PC-9 (cell line): Measurements from ENCODE around the gene TEX10. TPM values are rescaled to one million over a fixed set of nuclear protein-coding genes. Genes with fewer than 3 reads are reported as not detected.
"Not testable (repeated sequence)": the region's sequence is repeated elsewhere in the genome, so short reads cannot be mapped to it uniquely, and the experiment has no call there.

Source experiments
- BruUV-seq: library from RNA; stranded (reverse); fragments of 400-500 nt; replicated peaks from 2 replicates; lab custom pipeline; 2021; lab: Mats Ljungman, UMichigan
- CTCF ChIA-PET: fragments of 300-600 bp; sonication (Branson Sonifier 250); formaldehyde crosslinking; loops from one replicate; lab custom pipeline; 2022; ENCODE audit warnings: antibody characterized with exemption; lab: Charles Lee
- POLR2A ChIA-PET: fragments of 300-600 bp; sonication (Branson Sonifier 250); formaldehyde crosslinking; loops from one replicate; lab custom pipeline; 2022; ENCODE audit warnings: antibody characterized with exemption; ENCODE audit not compliant: unreplicated experiment; lab: Charles Lee
- DNase-seq, 2 experiments: peaks; one replicate each; pipeline versions ENCODE4 v3.0.0 to v3.0.0-alpha.2; 2015 to 2022; ENCODE audit warnings: mixed read lengths in 1 of 2
- H2AFZ ChIP-seq: fragments of 200-600 bp; sonication (generic); 2 replicates; pipeline ENCODE4 v1.8.1; 2017; ENCODE audit warnings: antibody characterized with exemption
- H3F3A ChIP-seq: fragments of 200-600 bp; sonication (generic); 2 replicates; pipeline ENCODE4 v1.8.1; 2017; ENCODE audit warnings: antibody characterized with exemption, mild to moderate bottlenecking, low read depth; ENCODE audit not compliant: insufficient read depth
- H3K27ac ChIP-seq: fragments of 200-600 bp; sonication (generic); 2 replicates; pipeline ENCODE4 v1.6.1; 2016; ENCODE audit warnings: mixed run types
- H3K27me3 ChIP-seq: fragments of 200-600 bp; sonication (generic); 2 replicates; pipeline ENCODE4 v1.6.1; 2016; ENCODE audit warnings: low read depth, mixed run types; ENCODE audit not compliant: insufficient read depth
- H3K36me3 ChIP-seq: fragments of 200-600 bp; sonication (generic); 2 replicates; pipeline ENCODE4 v1.6.1; 2016; ENCODE audit warnings: low read depth, mixed run types
- H3K4me1 ChIP-seq: fragments of 200-600 bp; sonication (generic); replicated peaks from 2 replicates; pipeline ENCODE4 v1.6.1; 2016; ENCODE audit warnings: mixed run types; ENCODE audit not compliant: insufficient read depth
- H3K4me2 ChIP-seq: fragments of 200-600 bp; sonication (generic); 2 replicates; pipeline ENCODE4 v1.6.1; 2017; ENCODE audit warnings: mixed run types
- H3K4me3 ChIP-seq: fragments of 200-600 bp; sonication (generic); 2 replicates; pipeline ENCODE4 v1.6.1; 2016; ENCODE audit warnings: mixed run types
- H3K79me2 ChIP-seq: fragments of 200-600 bp; sonication (generic); 2 replicates; pipeline ENCODE4 v1.6.1; 2017; ENCODE audit warnings: low read depth, mixed run types
- H3K9me2 ChIP-seq: fragments of 200-600 bp; sonication (generic); 2 replicates; pipeline ENCODE4 v1.8.1; 2017; ENCODE audit warnings: mild to moderate bottlenecking; ENCODE audit not compliant: insufficient read depth
- H3K9me3 ChIP-seq: fragments of 200-600 bp; sonication (generic); 2 replicates; pipeline ENCODE4 v1.8.1; 2016; ENCODE audit warnings: low read depth; ENCODE audit not compliant: insufficient read depth
- H4K20me1 ChIP-seq: fragments of 200-600 bp; sonication (generic); 2 replicates; pipeline ENCODE4 v1.8.1; 2017; ENCODE audit not compliant: insufficient read depth
- CTCF ChIP-seq: fragments of 200-600 bp; sonication (generic); conservative IDR thresholded peaks from 2 replicates; pipeline ENCODE4 v1.6.1; 2017; ENCODE audit warnings: mixed run types, antibody characterized with exemption, mild to moderate bottlenecking, moderate library complexity
- EZH2 ChIP-seq: fragments of 200-600 bp; sonication (generic); IDR thresholded peaks from 2 replicates; pipeline ENCODE4 v1.8.0; 2017; ENCODE audit warnings: antibody characterized with exemption, low read depth
- intact Hi-C: fragments of 100-400 bp; cut with micrococcal nuclease; formaldehyde crosslinking; loops from one replicate; pipeline ENCODE4 v1.10.0; 2022; ENCODE audit not compliant: unreplicated experiment
- total RNA-seq: library from RNA; stranded (reverse); gene quantifications from 2 replicates; pipeline ENCODE4 v1.2.3, GENCODE V29; 2021

The TEX10 gene
- total RNA-seq, 1 experiment from 2014 or later: 29.0 TPM

- Histone ChIP-seq H3F3A (0 out of 2 replicates have a peak, but pooled peaks cover 3% of the 10 kb centered on the region), H3K27ac (no peak overlapping the region), H3K79me2 (peaks cover 96% of the 10 kb centered on the region), H3K36me3 (peaks cover 50% of the 10 kb centered on the region), H3K9me2 (no peaks in the 10 kb centered on the region), H4K20me1 (peaks cover 73% of the 10 kb centered on the region), H2AFZ (no peak overlapping the region), H3K9me3 (no peaks in the 10 kb centered on the region), H3K27me3 (no peaks in the 10 kb centered on the region), H3K4me3 (no peak overlapping the region), H3K4me2 (no peak overlapping the region), H3K4me1 (peaks cover 18% of the 10 kb centered on the region)
- no peak for TF ChIP-seq CTCF
- no peak for TF ChIP-seq EZH2
- no TSS peak for BruUV-seq
- ChIA-PET CTCF (no interaction called here), POLR2A (no interaction called here)
- intact Hi-C loops: no loop called here
- no peak for DNase-seq
Observed at GRCh38 chr9:100346836-100347235, 5.9 kb downstream of the TEX10 start.

GRCh38 chr9:100341889-100342288, 10.9 kb downstream of the TEX10 start:
- CTCF ChIA-PET: interaction anchor here (1.4 kb wide), 1 partner anchor 17 kb away, joined by 3 read pairs; no protein-coding TSS in a partner anchor
- Histone ChIP-seq H3K36me3 (peaks cover 46% of the 10 kb centered on the region), H3K79me2 (peaks cover 68% of the 10 kb centered on the region)

GRCh38 chr9:100340224-100340623, 12.5 kb downstream of the TEX10 start:
- no TSS peak for BruUV-seq
- Histone ChIP-seq H4K20me1 (peaks cover 31% of the 10 kb centered on the region), H3F3A (0 out of 2 replicates have a peak, but pooled peaks cover 3% of the 10 kb centered on the region), H3K4me1 (no peaks in the 10 kb centered on the region), H3K27ac (no peak overlapping the region), H3K79me2 (peaks cover 59% of the 10 kb centered on the region), H2AFZ (no peak overlapping the region), H3K9me3 (no peaks in the 10 kb centered on the region), H3K27me3 (no peaks in the 10 kb centered on the region), H3K4me2 (no peak overlapping the region), H3K9me2 (no peaks in the 10 kb centered on the region), H3K4me3 (no peak overlapping the region), H3K36me3 (peaks cover 41% of the 10 kb centered on the region)
- intact Hi-C loops: no loop called here
- TF ChIP-seq EZH2 (no peak), CTCF (no peak)
- ChIA-PET CTCF (no interaction called here), POLR2A (no interaction called here)
- DNase-seq: no peak

More at GRCh38 chr9:100341889-100342288, 10.9 kb downstream of the TEX10 start:
- Histone ChIP-seq H3F3A (0 out of 2 replicates have a peak, but pooled peaks cover 3% of the 10 kb centered on the region), H2AFZ (no peak overlapping the region), H3K9me3 (no peaks in the 10 kb centered on the region), H3K27me3 (no peaks in the 10 kb centered on the region), H3K4me3 (no peak overlapping the region), H4K20me1 (peaks cover 38% of the 10 kb centered on the region), H3K4me1 (no peaks in the 10 kb centered on the region), H3K4me2 (no peak overlapping the region), H3K27ac (no peak overlapping the region), H3K9me2 (no peaks in the 10 kb centered on the region)
- DNase-seq: no peak
- POLR2A ChIA-PET: no interaction called here
- TF ChIP-seq EZH2 (no peak), CTCF (no peak)
- intact Hi-C loops: no loop called here
- no TSS peak for BruUV-seq

GRCh38 chr9:100338736-100339135, 14.0 kb downstream of the TEX10 start:
- CTCF ChIA-PET, intact Hi-C loops, BruUV-seq: not testable (repeated sequence)

More at GRCh38 chr9:100338736-100339135, 14.0 kb downstream of the TEX10 start:
- H4K20me1 ChIP-seq: peaks cover 21% of the 10 kb centered on the region; the same call in 1 of the 2 replicates
- not testable (repeated sequence) for H3K9me3 ChIP-seq, H3K4me2 ChIP-seq, H3F3A ChIP-seq, H3K27ac ChIP-seq, H3K4me3 ChIP-seq, H3K27me3 ChIP-seq, DNase-seq, H3K9me2 ChIP-seq, H2AFZ ChIP-seq, H3K4me1 ChIP-seq
- POLR2A ChIA-PET: interaction anchor here (0.5 kb wide), 1 partner anchor 391 kb away, joined by 10 read pairs; no protein-coding TSS in a partner anchor
- H3K79me2 ChIP-seq: peaks cover 52% of the 10 kb centered on the region
- peaks cover 38% of the 10 kb centered on the region for H3K36me3 ChIP-seq
